HepG2 (cell line): ENCODE measurements around the gene CCDC201. TPM values are rescaled to one million over a fixed set of nuclear protein-coding genes. Genes with fewer than 3 reads are reported as not detected.

Source experiments
- CBX5 ChIP-seq: sonication (generic); formaldehyde crosslinking; IDR thresholded peaks from 2 replicates; pipeline ENCODE4 v1.4.0; 2020; ENCODE audit warnings: missing genetic modification reagents, borderline replicate concordance
- CREM ChIP-seq, 2 experiments: sonication (generic) in 1 of 2; formaldehyde crosslinking in 1 of 2; IDR thresholded peaks; 2 replicates each; pipeline versions ENCODE4 v1.4.0 to v1.6.1; 2016 to 2020; ENCODE audit warnings: antibody characterized with exemption in 1 of 2, mild to moderate bottlenecking in 1 of 2, missing genetic modification reagents in 1 of 2
- CSRNP2 ChIP-seq: sonication (generic); formaldehyde crosslinking; conservative IDR thresholded peaks from 2 replicates; pipeline ENCODE4 v1.8.0; 2022; ENCODE audit warnings: low read depth, missing genetic modification reagents
- ELK4 ChIP-seq: sonication (generic); formaldehyde crosslinking; IDR thresholded peaks from 2 replicates; pipeline ENCODE4 v1.9.0; 2021; ENCODE audit warnings: missing genetic modification reagents, borderline replicate concordance
- ETS1 ChIP-seq: sonication (generic); formaldehyde crosslinking; IDR thresholded peaks from 2 replicates; pipeline ENCODE4 v1.4.0; 2020; ENCODE audit warnings: missing genetic modification reagents
- HMGA1 ChIP-seq: sonication (generic); formaldehyde crosslinking; conservative IDR thresholded peaks from 2 replicates; pipeline ENCODE4 v1.4.0; 2020; ENCODE audit warnings: missing genetic modification reagents
- HNF4G ChIP-seq, 2 experiments: sonication (generic) in 1 of 2; formaldehyde crosslinking in 1 of 2; IDR thresholded peaks; 2 replicates each; pipeline versions ENCODE4 v1.4.0 to v1.6.1; 2011 to 2020; ENCODE audit warnings: borderline replicate concordance in 2 of 2, low read depth in 2 of 2, mild to moderate bottlenecking in 2 of 2, low read length in 1 of 2, missing genetic modification reagents in 1 of 2, moderate library complexity in 1 of 2
- HOXA5 ChIP-seq: sonication (generic); formaldehyde crosslinking; IDR thresholded peaks from 2 replicates; pipeline ENCODE4 v1.4.0; 2020; ENCODE audit warnings: missing genetic modification reagents
- KMT2A ChIP-seq: sonication (generic); formaldehyde crosslinking; IDR thresholded peaks from 2 replicates; pipeline ENCODE4 v1.4.0; 2020; ENCODE audit warnings: missing genetic modification reagents
- MAF1 ChIP-seq: sonication (generic); formaldehyde crosslinking; IDR thresholded peaks from 2 replicates; pipeline ENCODE4 v1.5.0; 2020; ENCODE audit warnings: missing genetic modification reagents, borderline replicate concordance
- NFIB ChIP-seq: sonication (generic); formaldehyde crosslinking; IDR thresholded peaks from 2 replicates; pipeline ENCODE4 v1.9.0; 2021; ENCODE audit warnings: missing genetic modification reagents, mild to moderate bottlenecking, borderline replicate concordance
- NONO ChIP-seq, 2 experiments: fragments of 450-650 bp in 1 of 2; sonication (generic) in 1 of 2; formaldehyde crosslinking in 1 of 2; IDR thresholded peaks in 1 of 2; conservative IDR thresholded peaks in 1 of 2; 2 replicates each; pipeline versions ENCODE4 v1.6.1 to v1.8.0; 2017 to 2022; ENCODE audit warnings: mild to moderate bottlenecking in 1 of 2, missing genetic modification reagents in 1 of 2, moderate library complexity in 1 of 2
- PHF8 ChIP-seq: sonication (generic); formaldehyde crosslinking; IDR thresholded peaks from 2 replicates; pipeline ENCODE4 v1.5.0; 2020; ENCODE audit warnings: missing genetic modification reagents
- RBFOX2 ChIP-seq: fragments of 200-400 bp; formaldehyde crosslinking; IDR thresholded peaks from 2 replicates; pipeline ENCODE4 v1.6.1; 2017; ENCODE audit warnings: low read depth, mild to moderate bottlenecking, low read length
- RELA ChIP-seq: sonication (generic); formaldehyde crosslinking; IDR thresholded peaks from 2 replicates; pipeline ENCODE4 v1.4.0; 2020; ENCODE audit warnings: missing genetic modification reagents
- STAG1 ChIP-seq: sonication (generic); formaldehyde crosslinking; IDR thresholded peaks from 2 replicates; pipeline ENCODE4 v1.4.0; 2020; ENCODE audit warnings: missing genetic modification reagents
- TERF1 ChIP-seq: sonication (generic); formaldehyde crosslinking; IDR thresholded peaks from 2 replicates; pipeline ENCODE4 v1.8.0; 2022; ENCODE audit warnings: mild to moderate bottlenecking, missing genetic modification reagents, moderate library complexity
- XBP1 ChIP-seq: sonication (generic); formaldehyde crosslinking; IDR thresholded peaks from 2 replicates; pipeline ENCODE4 v1.5.0; 2020; ENCODE audit warnings: missing genetic modification reagents
- ZNF484 ChIP-seq: sonication (generic); formaldehyde crosslinking; IDR thresholded peaks from 2 replicates; pipeline ENCODE4 v1.5.1; 2020; ENCODE audit warnings: mild to moderate bottlenecking, low read depth, missing genetic modification reagents, borderline replicate concordance
- ZNF562 ChIP-seq: sonication (generic); formaldehyde crosslinking; IDR thresholded peaks from 2 replicates; pipeline ENCODE4 v1.8.0; 2022; ENCODE audit warnings: missing genetic modification reagents, borderline replicate concordance
- ZNF580 ChIP-seq: IDR thresholded peaks from 2 replicates; pipeline ENCODE4 v1.6.1; 2016; ENCODE audit warnings: low read depth, borderline replicate concordance
- ZNF644 ChIP-seq: IDR thresholded peaks from 2 replicates; pipeline ENCODE4 v1.6.1; 2016; ENCODE audit warnings: low read depth
- ZNF782 ChIP-seq: sonication (generic); formaldehyde crosslinking; IDR thresholded peaks from 2 replicates; pipeline ENCODE4 v1.4.0; 2020; ENCODE audit warnings: missing genetic modification reagents, mild to moderate bottlenecking, borderline replicate concordance
- ZNF878 ChIP-seq: sonication (generic); formaldehyde crosslinking; IDR thresholded peaks from 2 replicates; pipeline ENCODE4 v1.8.1; 2023; ENCODE audit warnings: mild to moderate bottlenecking, missing genetic modification reagents, moderate library complexity
- polyA plus RNA-seq, 8 experiments: library from polyadenylated mRNA; depleted of rRNA in 3 of 8; stranded (reverse) in 7 of 8; unstranded in 1 of 8; fragments of >200 nt; fragmentation: Illumina TruSeq in 4 of 8; extraction: Trizol in 4 of 8; gene quantifications; 2 replicates each; pipeline versions ENCODE4 v1.2.1 to v1.2.3, GENCODE V29; 2011 to 2016; ENCODE audit warnings: low read depth in 4 of 8, missing spikeins in 1 of 8, mixed read lengths in 1 of 8; ENCODE audit not compliant: insufficient read depth in 1 of 8
- total RNA-seq, 5 experiments: library from RNA; depleted of rRNA; stranded (reverse); fragments of >200 nt; fragmentation: Illumina TruSeq; extraction: Trizol; gene quantifications; 2 replicates each; pipeline ENCODE4 v1.2.3, GENCODE V29; 2016; ENCODE audit warnings: low read depth in 1 of 5

CCDC201 gene
- total and polyA plus RNA-seq, 2 of the 13 experiments (the other 11 are each of a cell fraction or from before 2014, with no cell fraction given) = 0.92 TPM; not detected in 1

- peak; percentile 95 for TF ChIP-seq ZNF878 (CRISPR knock-in tag)
- TF ChIP-seq HNF4G (IDR thresholded peaks at IDR 0.05; ENCODE audit: borderline replicate concordance, low read depth, low read length) = peak; percentile 88
- peak; percentile 92 for TF ChIP-seq HNF4G (CRISPR knock-in tag; IDR thresholded peaks at IDR 0.05; ENCODE audit: borderline replicate concordance, low read depth)
- TF ChIP-seq ZNF644 (CRISPR knock-in tag) = 0 out of 2 replicates have a peak, but pooled peaks have one; percentile 6
- TF ChIP-seq ETS1 (CRISPR knock-in tag) = no peak
- TF ChIP-seq HMGA1 (CRISPR knock-in tag) = no peak
- TF ChIP-seq HOXA5 (CRISPR knock-in tag) = peak; percentile 98
- no peak for TF ChIP-seq NFIB (CRISPR knock-in tag)
- TF ChIP-seq RBFOX2 = no peak
- TF ChIP-seq ZNF484 (CRISPR knock-in tag) = no peak
- TF ChIP-seq ELK4 (CRISPR knock-in tag) = no peak
- TF ChIP-seq ZNF580 (CRISPR knock-in tag) = peak; percentile 94; the same call in 1 of the 2 replicates
- no peak for TF ChIP-seq CSRNP2 (CRISPR knock-in tag)
- no peak for TF ChIP-seq MAF1 (CRISPR knock-in tag)
- peak; percentile 42; the same call in 1 of the 2 replicates for TF ChIP-seq ZNF782 (CRISPR knock-in tag)
- TF ChIP-seq CBX5 (CRISPR knock-in tag) = peak; percentile 89
- no peak for TF ChIP-seq RELA (CRISPR knock-in tag)
- TF ChIP-seq KMT2A = no peak
- TF ChIP-seq PHF8 = peak; percentile 48; the same call in 1 of the 2 replicates
- TF ChIP-seq STAG1 = peak; percentile 30
- no peak for TF ChIP-seq NONO (IDR thresholded peaks at IDR 0.05)
- peak; percentile 93; the same call in 1 of the 2 replicates for TF ChIP-seq NONO (CRISPR knock-in tag; conservative IDR thresholded peaks at IDR 0.05)
- no peak for TF ChIP-seq TERF1 (CRISPR knock-in tag)
- peak; percentile 74 for TF ChIP-seq XBP1
- no peak for TF ChIP-seq ZNF562 (CRISPR knock-in tag)
- peak; percentile 97 for TF ChIP-seq CREM (IDR thresholded peaks at IDR 0.05)
- no peak for TF ChIP-seq CREM (CRISPR knock-in tag; IDR thresholded peaks at IDR 0.05)
Measured at GRCh38 chr7:45881759-45882464, 9.0 kb upstream of the CCDC201 start (continued).
